Activated CD8-positive, alpha-beta memory T cell treated with anti-CD3 and anti-CD28 coated beads, Interleukin-2, amount 10 ng/mL, durations not matched to agents 7 days and 5 days (primary cell): ENCODE data around the gene KRTAP1-3. TPM values are rescaled to one million over a fixed set of nuclear protein-coding genes. Genes with fewer than 3 reads are reported as not detected.
"Not testable (repeated sequence)": the region's sequence is repeated elsewhere in the genome, so short reads cannot be mapped to it uniquely, and the experiment has no call there.

ENCODE experiments used
- ATAC-seq: fragments of 150-1000 bp; cut with Tn5 transposase; one replicate; pipeline ENCODE4 v1.10.0; 2021; ENCODE audit warnings: moderate library complexity
- CTCF ChIA-PET: fragments of 350-600 bp; sonication (Branson Sonifier 250); formaldehyde crosslinking; loops from one replicate; lab custom pipeline; 2021; ENCODE audit warnings: antibody characterized with exemption; lab: Charles Lee
- DNase-seq: peaks from one replicate; pipeline ENCODE4 v3.0.0-alpha.2; 2020
- H3K27ac Mint-ChIP-seq: one replicate; pipeline ENCODE4 v1.8.0; 2021; ENCODE audit warnings: mild to moderate bottlenecking, mixed read lengths
- H3K27me3 Mint-ChIP-seq: one replicate; pipeline ENCODE4 v1.8.0; 2021; ENCODE audit warnings: mixed read lengths
- H3K36me3 Mint-ChIP-seq: one replicate; pipeline ENCODE4 v1.8.0; 2021; ENCODE audit warnings: mild to moderate bottlenecking, mixed read lengths
- H3K4me1 Mint-ChIP-seq: one replicate; pipeline ENCODE4 v1.8.0; 2021; ENCODE audit warnings: mixed read lengths
- H3K4me3 Mint-ChIP-seq: one replicate; pipeline ENCODE4 v1.8.0; 2021; ENCODE audit warnings: mild to moderate bottlenecking, moderate library complexity, mixed read lengths
- H3K9me3 Mint-ChIP-seq: one replicate; pipeline ENCODE4 v1.8.0; 2022; ENCODE audit warnings: low read depth, mixed read lengths
- total RNA-seq, 2 experiments: library from RNA; stranded (reverse); gene quantifications; one replicate each; pipeline ENCODE4 v1.2.3, GENCODE V29; 2021

KRTAP1-3 gene
- total RNA-seq, 2 experiments from 2014 or later, result not detected

- H3K9me3 Mint-ChIP-seq, result no peaks in the 10 kb centered on the region
- no peak for ATAC-seq
- DNase-seq, result no peak
- H3K4me3 Mint-ChIP-seq, result no peak overlapping the region
- CTCF ChIA-PET, result no interaction called here
- peaks cover 25% of the 10 kb centered on the region for H3K27me3 Mint-ChIP-seq
- no peak overlapping the region for H3K27ac Mint-ChIP-seq
- H3K4me1 Mint-ChIP-seq, result no peaks in the 10 kb centered on the region
- no peaks in the 10 kb centered on the region for H3K36me3 Mint-ChIP-seq
These were observed 22.2 kb downstream of the KRTAP1-3 start for GRCh38 chr17:41012326-41013120.

DNA sequence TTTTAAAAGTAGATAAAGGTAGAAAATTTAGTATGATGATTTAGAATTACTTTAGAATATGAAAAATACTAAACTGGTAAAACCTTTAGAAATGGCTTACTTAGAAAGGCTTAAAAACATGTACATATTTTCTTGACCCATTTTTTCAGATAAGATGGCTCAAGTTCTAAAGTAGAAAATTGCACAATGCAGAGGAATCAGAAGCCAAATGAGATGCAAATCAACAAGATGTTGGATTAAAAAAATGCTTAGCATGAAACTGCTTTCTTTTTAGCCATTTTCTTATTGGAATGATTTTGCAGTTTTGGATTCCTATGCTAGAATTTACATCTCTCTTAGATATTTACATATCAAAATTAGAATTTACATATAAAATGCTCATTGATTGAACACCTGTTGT lies 24.2 kb downstream of the KRTAP1-3 start:
- H3K27ac Mint-ChIP-seq, result no peak overlapping the region
- ATAC-seq (no peak), DNase-seq (no peak)
- no peaks in the 10 kb centered on the region for H3K4me1 Mint-ChIP-seq
- no peaks in the 10 kb centered on the region for H3K9me3 Mint-ChIP-seq
- H3K27me3 Mint-ChIP-seq, result peaks cover 18% of the 10 kb centered on the region
- CTCF ChIA-PET, result no interaction called here
- no peaks in the 10 kb centered on the region for H3K36me3 Mint-ChIP-seq
- no peak overlapping the region for H3K4me3 Mint-ChIP-seq

GRCh38 chr17:41009936-41010335 lies 24.7 kb downstream of the KRTAP1-3 start:
- no peak for ATAC-seq
- Mint-ChIP-seq H3K36me3 (no peaks in the 10 kb centered on the region), H3K9me3 (no peaks in the 10 kb centered on the region), H3K4me3 (no peak overlapping the region), H3K4me1 (no peaks in the 10 kb centered on the region), H3K27me3 (peaks cover 16% of the 10 kb centered on the region), H3K27ac (no peak overlapping the region)
- no peak for DNase-seq
- CTCF ChIA-PET, result no interaction called here

GRCh38 chr17:41009301-41009760 lies 25.3 kb downstream of the KRTAP1-3 start:
- peaks cover 19% of the 10 kb centered on the region for H3K27me3 Mint-ChIP-seq
- no peaks in the 10 kb centered on the region for H3K9me3 Mint-ChIP-seq
- CTCF ChIA-PET, result no interaction called here
- no peaks in the 10 kb centered on the region for H3K4me1 Mint-ChIP-seq
- no peaks in the 10 kb centered on the region for H3K36me3 Mint-ChIP-seq
- DNase-seq (no peak), ATAC-seq (no peak)
- no peak overlapping the region for H3K4me3 Mint-ChIP-seq
- H3K27ac Mint-ChIP-seq, result no peak overlapping the region

GRCh38 chr17:41008811-41009210 lies 25.9 kb downstream of the KRTAP1-3 start, which contains the start of gene KRTAP3-1:
TSS of gene KRTAP3-1 (minus strand) at chr17:41009128. CDS start at chr17:41009074, 54 bp downstream.
- CTCF ChIA-PET, result no interaction called here
- H3K36me3 Mint-ChIP-seq, result no peaks in the 10 kb centered on the region
- no peak for DNase-seq
- no peak within 1 kb of the TSS for H3K4me3 Mint-ChIP-seq
- H3K9me3 Mint-ChIP-seq, result no peaks in the 10 kb centered on the region
- no peak for ATAC-seq
- H3K4me1 Mint-ChIP-seq, result no peaks in the 10 kb centered on the region
- H3K27me3 Mint-ChIP-seq, result peaks cover 24% of the 10 kb centered on the region
- H3K27ac Mint-ChIP-seq, result no peak within 1 kb of the TSS

DNA sequence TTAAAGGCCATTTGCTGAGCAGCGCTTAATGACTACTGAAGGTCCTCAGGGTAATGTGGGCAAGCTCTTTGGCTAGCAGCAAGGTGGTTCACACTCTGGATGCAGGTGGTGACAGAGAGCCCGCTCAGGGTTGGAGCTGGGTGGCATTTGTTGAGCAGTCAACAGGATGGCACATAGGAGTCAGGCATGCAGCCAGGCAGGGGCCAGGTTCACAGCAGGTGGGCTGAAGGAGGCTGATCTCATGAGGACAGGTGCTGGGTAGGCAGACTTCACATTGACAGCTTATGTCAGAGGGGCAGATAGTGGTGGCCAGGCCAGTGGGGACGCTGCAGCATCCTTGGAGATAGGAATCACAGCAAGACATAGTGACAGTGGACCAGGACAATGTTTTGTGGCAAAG lies 30.3 kb downstream of the KRTAP1-3 start:
- no peak overlapping the region for H3K4me3 Mint-ChIP-seq
- H3K27me3 Mint-ChIP-seq, result peaks cover 30% of the 10 kb centered on the region

DNA sequence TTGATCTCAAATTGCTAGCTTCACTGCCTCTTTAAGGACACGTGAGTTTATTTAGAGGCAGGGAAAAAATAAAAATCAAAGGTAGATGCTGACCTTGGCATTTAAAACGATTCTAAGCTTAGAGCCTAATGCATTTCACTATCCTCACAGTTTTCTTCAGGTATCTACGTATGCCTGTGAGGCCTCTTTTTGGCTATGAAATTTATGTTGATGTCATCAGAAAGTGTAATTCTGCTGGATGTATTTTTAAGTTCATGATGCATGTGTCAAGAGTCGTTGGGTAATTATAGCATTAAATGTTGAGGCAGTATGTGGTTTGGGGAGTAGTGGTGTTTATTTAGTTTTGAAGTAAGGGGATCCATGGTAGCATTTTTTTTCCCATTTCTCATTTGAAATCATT lies 30.7 kb downstream of the KRTAP1-3 start:
- H3K4me1 Mint-ChIP-seq, result no peaks in the 10 kb centered on the region
- DNase-seq (no peak), ATAC-seq (no peak)
- H3K9me3 Mint-ChIP-seq, result no peaks in the 10 kb centered on the region
- H3K27ac Mint-ChIP-seq, result no peak overlapping the region
- no peaks in the 10 kb centered on the region for H3K36me3 Mint-ChIP-seq
- peaks cover 31% of the 10 kb centered on the region for H3K27me3 Mint-ChIP-seq
- H3K4me3 Mint-ChIP-seq, result no peak overlapping the region
- CTCF ChIA-PET, result no interaction called here

More for the DNA sequence above, 30.3 kb downstream of the KRTAP1-3 start:
- H3K4me1 Mint-ChIP-seq, result no peaks in the 10 kb centered on the region
- H3K27ac Mint-ChIP-seq, result no peak overlapping the region
- H3K9me3 Mint-ChIP-seq, result no peaks in the 10 kb centered on the region
- no peak for DNase-seq
- CTCF ChIA-PET, result no interaction called here
- H3K36me3 Mint-ChIP-seq, result no peaks in the 10 kb centered on the region
- ATAC-seq, result no peak

DNA sequence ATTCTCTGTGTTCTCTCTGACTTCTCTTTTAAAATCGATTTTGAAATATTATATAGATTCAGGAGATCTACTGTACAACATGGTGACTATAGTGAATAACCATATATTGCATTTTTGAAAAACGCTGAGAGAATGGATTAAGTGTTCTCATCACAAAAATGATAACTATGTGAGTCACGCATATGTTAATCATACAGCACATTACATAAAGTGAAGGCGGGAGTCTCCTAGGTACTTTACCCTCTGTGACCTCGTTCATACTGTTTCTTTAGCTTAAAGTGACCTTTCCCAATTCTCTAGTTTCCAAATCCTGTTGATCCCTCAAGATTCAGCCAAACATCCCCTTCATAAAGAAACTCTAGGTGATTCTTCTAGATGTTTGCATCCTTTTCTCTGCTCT lies 31.9 kb downstream of the KRTAP1-3 start:
- Mint-ChIP-seq H3K27ac (no peak overlapping the region), H3K9me3 (no peaks in the 10 kb centered on the region), H3K36me3 (no peaks in the 10 kb centered on the region), H3K4me3 (no peak overlapping the region), H3K27me3 (peaks cover 32% of the 10 kb centered on the region), H3K4me1 (no peaks in the 10 kb centered on the region)
- no peak for DNase-seq
- no peak for ATAC-seq
- CTCF ChIA-PET, result no interaction called here

- ATAC-seq, result no peak
- no peak for DNase-seq
- peaks cover 41% of the 10 kb centered on the region for H3K27me3 Mint-ChIP-seq
- H3K9me3 Mint-ChIP-seq, result no peaks in the 10 kb centered on the region
- no peak overlapping the region for H3K27ac Mint-ChIP-seq
- no peaks in the 10 kb centered on the region for H3K36me3 Mint-ChIP-seq
- no peak overlapping the region for H3K4me3 Mint-ChIP-seq
- CTCF ChIA-PET, result interaction anchor here (0.6 to 1.2 kb wide), 2 partner anchors 12 to 438 kb away, joined by 3 read pairs; no protein-coding TSS in a partner anchor
- no peaks in the 10 kb centered on the region for H3K4me1 Mint-ChIP-seq
These were observed 32.9 kb downstream of the KRTAP1-3 start for GRCh38 chr17:41001795-41002194.

DNA sequence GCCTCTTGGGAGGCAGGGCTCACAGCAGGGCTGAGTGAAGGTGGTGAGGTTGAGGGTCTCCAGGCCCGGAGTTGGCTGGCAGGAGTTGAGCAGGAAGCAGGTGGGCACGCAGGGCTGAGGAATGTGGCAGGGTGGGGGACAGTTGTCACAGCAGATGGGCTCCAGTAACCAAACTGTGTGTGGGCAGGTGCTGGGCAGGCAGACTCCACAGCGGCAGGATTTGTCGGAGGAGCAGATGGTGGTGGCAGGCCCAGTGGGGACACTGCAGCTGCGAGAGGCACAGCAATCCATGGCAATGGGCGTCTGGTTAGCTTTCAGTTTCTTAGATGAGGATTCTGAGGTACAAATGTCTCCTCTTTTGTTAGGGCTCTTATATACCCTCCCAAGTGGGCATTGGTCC lies 35.1 kb downstream of the KRTAP1-3 start, which contains the start of gene KRTAP3-2:
Gene KRTAP3-2, minus strand, starts transcription at position 344 of the 400 bp plus-strand sequence. Its CDS starts 53 bp downstream, at position 291.
- H3K9me3 Mint-ChIP-seq, CTCF ChIA-PET, ATAC-seq, H3K4me3 Mint-ChIP-seq, H3K27ac Mint-ChIP-seq, H3K4me1 Mint-ChIP-seq, DNase-seq, H3K36me3 Mint-ChIP-seq: not testable (repeated sequence)
- peaks cover 48% of the 10 kb centered on the region for H3K27me3 Mint-ChIP-seq

DNA sequence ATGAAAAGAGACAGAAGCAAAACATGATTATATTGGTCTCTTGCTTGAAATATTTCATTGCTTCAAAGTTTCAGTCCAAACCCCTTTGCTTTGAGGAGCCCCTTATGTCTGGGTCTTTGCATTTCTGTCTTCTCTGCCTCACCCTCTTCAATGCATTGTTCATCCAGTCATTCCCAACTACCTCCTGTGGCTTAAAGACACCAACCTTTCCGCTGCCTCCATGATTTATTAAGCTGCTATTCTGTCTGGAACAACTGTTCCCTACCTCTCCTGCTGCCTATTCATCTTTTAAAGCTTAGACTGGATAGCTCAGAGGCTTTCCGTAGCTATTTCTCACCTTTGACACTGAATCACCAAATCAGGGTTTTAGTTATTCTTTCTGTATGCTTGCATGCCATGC lies 37.3 kb downstream of the KRTAP1-3 start:
- Mint-ChIP-seq H3K4me1 (no peaks in the 10 kb centered on the region), H3K27ac (no peak overlapping the region), H3K4me3 (no peak overlapping the region), H3K36me3 (no peaks in the 10 kb centered on the region), H3K27me3 (peaks cover 53% of the 10 kb centered on the region), H3K9me3 (no peaks in the 10 kb centered on the region)
- CTCF ChIA-PET, result no interaction called here
- no peak for ATAC-seq
- no peak for DNase-seq

DNA sequence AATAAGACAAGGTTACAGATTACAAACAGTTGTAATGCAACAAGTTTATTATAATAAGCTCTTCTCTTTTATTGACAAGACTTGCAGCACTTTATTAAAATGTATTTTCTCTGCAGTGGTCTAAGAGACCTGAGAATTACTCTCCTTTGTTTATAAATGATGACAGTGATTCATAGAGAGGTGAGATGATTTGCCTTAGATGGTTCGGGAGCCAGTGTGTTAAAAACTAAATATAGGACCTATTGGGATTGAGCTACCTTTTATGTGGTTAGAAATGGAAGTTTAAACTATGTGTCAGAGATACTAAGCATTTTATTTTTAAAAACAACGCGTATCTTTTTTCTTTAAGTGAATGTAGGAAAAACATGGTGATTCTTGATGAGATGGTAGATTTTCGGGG lies 37.8 kb downstream of the KRTAP1-3 start:
- Mint-ChIP-seq H3K27me3 (peaks cover 57% of the 10 kb centered on the region), H3K9me3 (no peaks in the 10 kb centered on the region), H3K36me3 (no peaks in the 10 kb centered on the region), H3K27ac (no peak overlapping the region), H3K4me3 (no peak overlapping the region), H3K4me1 (no peaks in the 10 kb centered on the region)
- no peak for DNase-seq
- no peak for ATAC-seq
- CTCF ChIA-PET, result no interaction called here

DNA sequence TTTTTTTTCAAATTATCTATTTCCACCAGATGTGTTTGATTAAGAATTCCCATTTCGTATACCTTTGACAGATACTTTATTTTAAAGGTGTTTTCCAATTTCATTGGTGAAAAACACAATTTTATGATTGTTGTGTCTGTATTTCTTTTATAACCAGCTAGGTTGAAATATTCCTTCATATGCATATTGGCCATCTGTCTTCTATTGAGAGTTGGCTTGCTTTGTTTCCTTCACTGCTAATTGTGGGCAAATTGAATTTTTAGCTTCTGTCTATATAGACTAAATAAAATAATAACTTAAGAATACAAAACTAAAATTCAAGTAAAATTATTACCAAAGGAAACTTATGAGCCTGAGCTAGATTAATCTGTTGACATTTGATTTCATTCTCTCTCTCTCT lies 39.6 kb downstream of the KRTAP1-3 start:
- DNase-seq (no peak), ATAC-seq (no peak)
- Mint-ChIP-seq H3K4me1 (no peaks in the 10 kb centered on the region), H3K27ac (no peak overlapping the region), H3K9me3 (no peaks in the 10 kb centered on the region), H3K36me3 (no peaks in the 10 kb centered on the region), H3K4me3 (no peak overlapping the region), H3K27me3 (peaks cover 62% of the 10 kb centered on the region)
- CTCF ChIA-PET, result no interaction called here

GRCh38 chr17:40993839-40994238 lies 40.8 kb downstream of the KRTAP1-3 start, which contains the start of gene KRTAP3-3:
TSS of gene KRTAP3-3 (minus strand) at chr17:40994164. CDS start at chr17:40994097, 67 bp downstream.
- CTCF ChIA-PET, result no interaction called here
- peaks cover 57% of the 10 kb centered on the region for H3K27me3 Mint-ChIP-seq
- ATAC-seq (no peak), DNase-seq (no peak)
- no peak within 1 kb of the TSS for H3K27ac Mint-ChIP-seq
- H3K36me3 Mint-ChIP-seq, result no peaks in the 10 kb centered on the region
- no peaks in the 10 kb centered on the region for H3K4me1 Mint-ChIP-seq
- H3K9me3 Mint-ChIP-seq, result no peaks in the 10 kb centered on the region
- no peak within 1 kb of the TSS for H3K4me3 Mint-ChIP-seq
